Fibroblast of lung (primary cell): ENCODE data around the gene GRIN3B.

ENCODE experiments used
- EZH2 ChIP-seq: IDR thresholded peaks from 2 replicates; pipeline ENCODE4 v1.5.1; 2012; ENCODE audit warnings: low read length, control low read depth, mild to moderate bottlenecking; ENCODE audit errors: missing control alignments
- TF ChIP-seq, protein P1 (sequence below), 2 donors: IDR thresholded peaks in 1 of 2; conservative IDR thresholded peaks in 1 of 2; 1 replicate in 1 of 2; 2 replicates in 1 of 2; pipeline ENCODE4 v1.5.1; 2011 to 2012; ENCODE audit warnings: low read length in 2 of 2, control low read depth in 1 of 2, inconsistent platforms in 1 of 2, low read depth in 1 of 2, mild to moderate bottlenecking in 1 of 2

DNA sequence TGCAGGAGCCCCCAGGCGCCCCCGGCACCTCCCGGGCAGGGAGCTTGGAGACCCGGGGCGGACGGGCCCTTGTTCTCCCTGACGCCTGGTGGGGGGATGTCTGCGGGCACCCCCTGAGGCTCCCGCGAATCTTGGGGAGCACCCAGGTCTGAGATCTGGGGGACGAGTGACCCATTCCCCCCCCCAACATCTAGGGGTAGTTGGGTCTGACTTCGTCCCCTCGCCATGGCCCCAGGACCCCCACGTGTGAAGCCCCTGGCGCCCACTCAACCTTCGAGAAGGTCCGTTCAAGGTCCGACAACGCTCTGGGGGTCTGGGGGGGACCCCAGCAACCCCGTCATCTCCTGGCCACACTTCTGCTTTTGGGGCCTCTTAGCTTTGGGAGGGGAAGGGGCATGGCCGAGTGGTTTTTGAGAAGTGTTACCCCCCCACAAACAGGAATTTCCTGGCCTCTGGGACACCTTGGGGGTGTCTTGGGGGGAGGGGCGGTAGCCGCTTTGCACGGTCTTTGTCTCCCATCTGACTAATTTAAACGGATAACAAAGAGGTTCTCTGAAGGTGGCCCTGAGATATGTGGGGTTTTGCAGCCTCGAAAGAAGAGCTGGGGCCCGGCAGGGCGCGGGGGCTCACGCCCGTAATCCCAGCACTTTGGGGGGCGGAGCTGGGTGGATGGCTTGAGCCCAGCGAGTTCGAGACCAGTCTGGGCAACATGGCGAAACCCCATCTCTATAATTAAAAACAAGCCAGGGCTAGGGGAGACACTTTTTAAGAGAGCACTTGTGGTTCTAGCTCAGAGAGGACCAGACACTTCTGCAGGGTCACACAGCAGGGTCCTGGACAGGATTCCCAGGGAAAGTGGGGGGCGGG lies 26.8 kb downstream of the GRIN3B start:
- TF ChIP-seq, protein P1, sequence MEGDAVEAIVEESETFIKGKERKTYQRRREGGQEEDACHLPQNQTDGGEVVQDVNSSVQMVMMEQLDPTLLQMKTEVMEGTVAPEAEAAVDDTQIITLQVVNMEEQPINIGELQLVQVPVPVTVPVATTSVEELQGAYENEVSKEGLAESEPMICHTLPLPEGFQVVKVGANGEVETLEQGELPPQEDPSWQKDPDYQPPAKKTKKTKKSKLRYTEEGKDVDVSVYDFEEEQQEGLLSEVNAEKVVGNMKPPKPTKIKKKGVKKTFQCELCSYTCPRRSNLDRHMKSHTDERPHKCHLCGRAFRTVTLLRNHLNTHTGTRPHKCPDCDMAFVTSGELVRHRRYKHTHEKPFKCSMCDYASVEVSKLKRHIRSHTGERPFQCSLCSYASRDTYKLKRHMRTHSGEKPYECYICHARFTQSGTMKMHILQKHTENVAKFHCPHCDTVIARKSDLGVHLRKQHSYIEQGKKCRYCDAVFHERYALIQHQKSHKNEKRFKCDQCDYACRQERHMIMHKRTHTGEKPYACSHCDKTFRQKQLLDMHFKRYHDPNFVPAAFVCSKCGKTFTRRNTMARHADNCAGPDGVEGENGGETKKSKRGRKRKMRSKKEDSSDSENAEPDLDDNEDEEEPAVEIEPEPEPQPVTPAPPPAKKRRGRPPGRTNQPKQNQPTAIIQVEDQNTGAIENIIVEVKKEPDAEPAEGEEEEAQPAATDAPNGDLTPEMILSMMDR (conservative IDR thresholded peaks at IDR 0.05 in 1 of 2, IDR thresholded peaks at IDR 0.05 in 1 of 2; ENCODE audit: low read depth in 1 of 2, low read length in 2 of 2) = no peak
- TF ChIP-seq EZH2 = no peak
